HG03045 (cell line): ENCODE data around the gene UBE2D3.

Source experiments
- ATAC-seq: cut with Tn5 transposase; IDR thresholded peaks from one replicate; pipeline ENCODE4 v1.9.1; 2021; ENCODE audit warnings: mild to moderate bottlenecking, moderate library complexity; ENCODE audit not compliant: unreplicated experiment

UBE2D3 gene

GRCh38 chr4:102758241-102759160, 68.8 kb downstream of the UBE2D3 start:
- ATAC-seq = no peak

GRCh38 chr4:102757681-102758080, 69.7 kb downstream of the UBE2D3 start:
- ATAC-seq = no peak

- no peak for ATAC-seq
Observed at GRCh38 chr4:102754044-102754443, 73.3 kb downstream of the UBE2D3 start.

DNA sequence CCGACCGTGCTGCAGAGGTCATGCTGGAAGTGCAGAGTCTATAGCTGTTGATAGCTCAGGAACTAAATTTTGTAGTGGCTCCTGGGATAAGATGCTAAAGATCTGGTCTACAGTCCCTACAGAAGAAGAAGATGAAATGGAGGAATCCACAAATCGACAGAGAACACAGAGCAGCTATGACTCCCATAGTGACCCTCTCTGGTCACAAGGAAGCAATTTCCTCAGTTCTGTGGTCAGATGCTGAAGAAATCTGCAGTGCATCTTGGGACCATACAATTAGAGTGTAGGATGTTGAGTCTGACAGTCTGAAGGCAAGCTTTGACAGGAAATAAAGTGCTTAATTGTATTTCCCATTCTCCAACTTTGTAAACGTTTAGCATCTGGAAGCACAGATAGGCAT, 75.4 kb downstream of the UBE2D3 start:
- ATAC-seq = no peak
